HG02759 (cell line): Measurements from ENCODE around the gene CSGALNACT2.
"Not testable (repeated sequence)": the region's sequence is repeated elsewhere in the genome, so short reads cannot be mapped to it uniquely, and the experiment has no call there.

Source experiments
- ATAC-seq: cut with Tn5 transposase; IDR thresholded peaks from one replicate; pipeline ENCODE4 v1.9.1; 2021; ENCODE audit warnings: mild to moderate bottlenecking, moderate library complexity; ENCODE audit not compliant: unreplicated experiment

Gene CSGALNACT2

DNA sequence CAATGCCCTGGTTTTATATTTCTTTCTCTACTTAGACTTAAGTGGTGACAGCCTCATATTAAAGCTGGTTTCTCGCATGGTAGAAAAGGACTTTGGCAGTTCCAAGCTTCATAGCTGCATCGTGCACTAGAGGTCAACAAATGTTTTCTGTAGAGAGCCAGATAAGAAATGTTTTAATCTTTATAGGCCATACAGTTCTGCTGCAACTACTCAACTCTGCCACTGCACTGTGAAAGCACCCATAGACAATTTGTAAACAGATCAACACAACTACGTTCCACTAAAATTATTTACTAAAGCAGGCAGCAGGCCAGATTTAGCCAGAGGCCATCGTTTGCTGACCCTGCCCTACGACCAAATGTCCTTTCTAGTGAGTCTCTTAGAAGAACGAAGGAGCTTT is 36.7 kb downstream of the CSGALNACT2 start:
- no peak for ATAC-seq

DNA sequence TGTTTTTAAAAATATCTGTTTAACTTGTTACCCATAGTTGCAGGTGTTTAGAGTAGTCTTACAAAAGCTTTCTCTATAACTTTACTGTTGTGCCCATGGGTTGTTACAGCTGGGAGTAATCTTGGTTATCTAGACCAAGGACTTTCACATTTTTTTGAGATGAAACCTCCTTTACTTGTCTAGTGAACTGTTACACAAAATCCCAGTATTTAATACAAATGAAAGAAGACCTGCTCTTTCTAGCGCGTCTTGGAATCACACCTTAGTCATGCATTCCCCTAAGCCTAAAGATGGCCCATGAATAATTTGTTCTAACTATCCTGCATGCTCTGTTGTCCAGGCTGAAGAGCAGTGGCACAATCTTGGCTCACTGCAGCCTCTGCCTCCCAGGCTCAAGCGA is 38.0 kb downstream of the CSGALNACT2 start:
- ATAC-seq: no peak

DNA sequence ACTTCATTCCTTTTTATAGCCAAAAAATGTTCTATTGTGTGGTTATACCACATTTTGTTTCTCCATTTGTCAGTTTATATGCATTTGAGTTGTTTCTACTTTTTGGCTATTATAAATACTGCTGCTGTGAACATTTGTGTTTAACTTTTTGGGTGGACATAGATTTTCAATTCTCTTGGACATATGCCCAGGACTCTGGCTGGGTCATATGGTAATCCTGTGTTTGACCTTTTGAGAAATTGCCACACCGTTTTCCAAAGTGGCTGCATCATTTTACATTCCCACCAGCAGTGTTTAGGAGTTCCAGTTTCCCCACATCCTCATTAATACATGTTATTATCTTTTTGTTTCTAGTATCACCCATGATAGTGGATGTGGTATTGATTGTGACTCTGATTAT is 39.4 kb downstream of the CSGALNACT2 start:
- ATAC-seq: no peak

DNA sequence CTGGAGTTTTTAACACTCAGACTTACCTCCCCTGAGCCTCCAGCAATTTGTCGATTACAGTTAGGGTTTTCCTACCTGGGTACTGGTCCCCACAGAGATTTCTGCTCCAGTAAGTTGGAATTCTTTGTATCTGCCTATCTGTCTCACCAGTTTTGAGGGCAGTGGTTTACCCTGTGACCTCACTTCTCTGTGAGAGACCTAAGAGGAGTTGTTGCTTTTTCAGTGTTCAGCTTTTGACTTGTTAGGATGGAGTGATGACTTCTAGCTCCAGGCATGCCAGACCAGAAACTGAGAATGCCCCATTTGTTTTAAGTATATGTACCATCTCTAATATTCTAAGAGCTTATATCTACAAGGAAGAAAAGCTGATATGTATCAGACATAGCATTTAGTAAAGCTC is 42.9 kb downstream of the CSGALNACT2 start:
- ATAC-seq: no peak

DNA sequence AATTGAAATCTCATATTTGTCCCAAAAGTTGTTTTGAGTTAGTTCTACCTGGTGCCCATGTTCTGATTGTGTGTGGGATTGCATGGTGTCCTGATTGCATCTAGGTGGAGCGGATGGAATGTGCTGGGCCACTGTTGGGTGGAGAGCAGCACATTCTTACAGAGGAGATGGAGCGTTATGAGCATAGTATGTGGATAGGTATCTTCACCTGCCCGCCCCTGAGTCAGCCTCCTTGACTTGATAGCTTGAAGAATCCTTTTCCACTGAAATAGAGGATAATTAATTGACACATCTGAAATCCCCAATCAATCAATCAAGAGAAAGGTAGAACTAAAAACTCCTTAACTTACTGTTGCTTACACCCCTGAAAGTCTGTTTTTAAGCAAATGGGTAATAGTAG is 45.5 kb downstream of the CSGALNACT2 start:
- not testable (repeated sequence) for ATAC-seq

DNA sequence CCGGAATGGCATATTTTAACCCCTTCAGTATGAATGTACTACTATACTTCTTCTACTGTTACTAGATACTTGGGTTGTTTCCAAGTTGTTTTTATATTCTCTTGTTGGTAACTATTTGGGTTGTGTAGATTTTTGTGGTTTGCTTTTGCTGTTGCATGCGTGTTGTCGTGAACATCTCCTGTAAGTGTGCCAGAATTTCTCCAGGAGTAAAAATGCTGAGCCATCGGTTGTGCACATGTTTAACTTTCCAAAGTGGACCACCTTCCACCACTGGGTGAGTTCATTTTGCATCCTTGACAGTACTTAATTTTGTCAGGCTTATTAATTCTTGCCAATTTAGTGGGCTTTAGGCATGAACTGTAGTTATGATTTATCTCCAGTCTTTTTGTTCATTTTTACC is 47.9 kb downstream of the CSGALNACT2 start:
- no peak for ATAC-seq

DNA sequence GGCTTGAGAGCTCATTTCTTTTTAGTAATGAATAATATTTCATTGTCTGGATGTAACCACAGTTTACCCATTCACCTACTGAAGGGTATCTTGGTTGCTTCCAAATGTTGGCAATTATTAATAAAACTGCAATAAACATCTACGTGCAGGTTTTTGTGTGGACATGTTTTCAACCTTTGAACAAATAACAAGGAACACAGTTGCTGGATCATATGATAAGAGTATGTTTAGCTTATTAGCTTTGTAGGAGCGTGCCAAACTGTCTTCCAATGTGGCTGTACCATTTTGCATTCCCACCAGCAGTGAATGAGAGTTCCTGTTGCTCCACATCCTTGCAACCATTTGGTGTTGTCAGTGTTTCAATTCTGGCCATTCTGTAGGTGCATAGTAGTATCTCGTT is 49.0 kb downstream of the CSGALNACT2 start:
- no peak for ATAC-seq

DNA sequence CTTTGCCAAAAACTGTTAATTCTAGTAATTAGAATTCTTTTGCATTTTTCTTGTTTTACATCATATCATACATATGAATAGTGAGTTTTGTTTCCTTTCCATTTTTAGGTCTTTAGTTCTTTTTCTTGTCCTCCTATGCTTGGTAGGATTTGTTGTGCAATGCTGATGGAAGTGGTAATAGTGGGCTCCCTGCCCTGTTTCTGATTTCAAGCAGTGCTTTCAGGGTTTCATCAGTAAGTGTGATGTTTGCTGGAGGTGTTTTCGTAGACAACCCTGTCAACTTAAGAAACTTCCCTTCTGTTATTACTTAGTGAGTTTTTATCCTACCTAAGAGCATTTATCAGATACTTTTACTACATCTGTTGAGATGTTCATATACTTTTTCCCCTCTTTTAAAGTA is 50.5 kb downstream of the CSGALNACT2 start:
- ATAC-seq: no peak

DNA sequence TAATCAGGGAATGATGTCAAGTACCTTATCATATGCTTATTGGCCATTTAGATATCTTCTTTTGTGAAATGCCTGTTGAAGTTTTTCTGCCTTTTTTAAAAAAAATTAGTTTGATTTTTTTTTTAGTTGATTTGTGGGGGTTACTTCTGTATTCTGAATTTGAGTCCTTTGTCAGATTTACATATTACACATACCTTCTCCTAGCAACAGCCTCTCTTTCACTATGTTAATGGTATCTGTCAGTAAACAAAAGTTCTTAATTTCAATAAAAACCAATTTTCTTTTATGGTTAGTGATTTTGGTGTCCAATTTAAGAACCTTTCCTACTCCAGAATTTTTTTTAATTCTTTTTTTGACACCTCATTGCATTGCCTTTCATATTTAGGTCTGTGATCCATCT is 52.0 kb downstream of the CSGALNACT2 start:
- ATAC-seq: no peak

DNA sequence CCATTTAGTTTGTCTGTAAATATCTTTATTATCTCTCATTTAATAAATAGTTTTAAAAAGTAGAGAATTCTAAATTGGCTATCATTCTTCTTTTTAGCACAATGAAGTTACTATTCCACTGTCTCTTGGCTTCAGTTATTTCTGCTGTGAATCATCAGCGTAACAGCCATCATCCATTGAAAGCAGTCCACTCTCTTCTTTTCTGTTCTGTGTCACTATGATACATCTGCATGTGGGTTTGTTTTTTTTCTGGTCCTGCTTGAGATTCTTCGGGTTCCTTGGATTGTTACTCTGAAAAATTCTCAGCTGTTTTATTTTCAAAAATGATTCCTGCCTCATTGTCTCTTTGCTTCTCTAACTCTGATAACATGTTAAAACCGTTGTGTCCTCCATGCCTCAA is 52.5 kb downstream of the CSGALNACT2 start:
- ATAC-seq: no peak

DNA sequence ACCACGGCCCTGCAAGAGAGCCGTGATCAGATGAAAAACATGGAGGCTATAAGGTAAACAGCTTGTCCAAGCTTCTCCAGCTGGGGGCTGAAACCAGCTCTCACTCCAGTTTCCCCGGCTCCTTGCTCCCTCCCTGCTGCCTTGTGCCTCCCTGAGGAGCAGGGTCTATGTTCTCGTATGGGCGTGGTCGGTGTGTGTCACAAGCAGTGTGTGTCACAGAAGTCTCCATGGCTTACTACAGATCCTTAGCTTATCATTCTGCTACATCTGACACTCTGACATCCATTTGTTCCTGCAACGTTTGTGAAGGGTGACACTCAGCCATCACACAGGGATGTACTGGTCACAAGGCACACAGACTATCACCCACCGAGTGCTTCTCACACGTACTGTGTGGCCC is 54.6 kb downstream of the CSGALNACT2 start:
- no peak for ATAC-seq

DNA sequence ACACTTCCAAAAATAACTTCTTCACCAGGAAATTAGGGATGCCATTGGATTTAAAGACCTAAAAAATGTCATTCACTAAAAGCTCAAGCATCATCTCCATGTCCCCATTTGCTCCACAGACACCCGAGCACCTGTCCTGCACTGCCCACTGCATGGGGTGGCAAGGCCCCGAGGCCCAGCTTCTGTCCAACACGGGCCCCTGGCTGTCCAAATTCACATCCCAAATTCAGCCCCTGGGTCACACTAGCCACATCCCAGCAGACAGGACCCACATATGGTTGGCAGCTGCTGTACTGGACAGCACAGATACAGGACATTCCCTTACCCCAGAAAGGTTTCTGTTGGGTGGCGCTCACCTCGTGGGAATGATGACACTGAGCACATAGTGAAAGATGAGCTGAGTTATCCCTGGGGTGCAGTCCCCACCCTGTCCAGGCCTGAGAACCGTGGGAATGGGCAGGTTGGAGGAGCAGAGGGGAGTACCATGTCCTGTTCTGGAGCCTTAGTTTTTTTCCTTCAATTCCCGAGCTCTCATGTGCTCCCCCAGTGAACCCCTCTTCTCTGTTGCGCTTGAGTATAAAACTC is 55.3 kb downstream of the CSGALNACT2 start:
- ATAC-seq: no peak

DNA sequence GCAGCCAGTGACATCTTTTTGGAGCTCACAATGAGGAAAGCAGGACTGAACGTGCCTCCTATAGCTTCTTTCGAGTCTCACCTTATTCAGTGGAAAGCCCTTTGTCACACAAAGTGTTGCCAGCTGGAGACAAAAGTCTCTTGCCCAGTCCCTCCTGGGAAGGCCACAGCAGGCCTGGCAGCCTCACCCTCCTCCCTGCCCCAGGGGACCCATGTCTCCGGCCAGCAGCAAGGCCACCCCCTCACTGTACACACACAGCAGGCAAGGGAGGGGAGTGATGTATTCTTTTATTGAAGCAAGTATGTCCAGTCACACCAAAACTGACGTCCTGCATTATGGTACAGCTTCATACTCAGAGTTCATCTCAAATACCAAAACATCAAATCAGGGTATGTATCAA is 56.0 kb downstream of the CSGALNACT2 start:
- ATAC-seq: no peak

DNA sequence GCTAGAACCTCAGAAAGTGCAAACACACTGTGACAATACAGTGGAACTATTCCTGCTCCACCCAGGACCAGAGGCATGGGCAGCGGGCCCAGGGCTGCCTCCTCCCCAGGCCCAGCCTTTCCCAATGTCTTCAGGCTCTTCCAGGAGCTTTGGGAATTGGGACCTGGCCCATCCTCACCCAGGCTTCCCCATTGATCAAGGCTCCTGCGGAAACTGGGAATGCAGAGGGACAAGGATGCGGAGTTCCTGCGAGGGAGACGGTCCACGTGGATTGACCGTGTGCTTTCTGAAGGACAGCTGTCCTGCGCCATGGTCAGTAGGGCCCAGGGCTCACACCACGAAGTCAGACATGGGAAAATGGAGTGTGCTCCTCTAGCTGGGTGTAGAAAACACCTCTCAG is 56.6 kb downstream of the CSGALNACT2 start:
- ATAC-seq: no peak

DNA sequence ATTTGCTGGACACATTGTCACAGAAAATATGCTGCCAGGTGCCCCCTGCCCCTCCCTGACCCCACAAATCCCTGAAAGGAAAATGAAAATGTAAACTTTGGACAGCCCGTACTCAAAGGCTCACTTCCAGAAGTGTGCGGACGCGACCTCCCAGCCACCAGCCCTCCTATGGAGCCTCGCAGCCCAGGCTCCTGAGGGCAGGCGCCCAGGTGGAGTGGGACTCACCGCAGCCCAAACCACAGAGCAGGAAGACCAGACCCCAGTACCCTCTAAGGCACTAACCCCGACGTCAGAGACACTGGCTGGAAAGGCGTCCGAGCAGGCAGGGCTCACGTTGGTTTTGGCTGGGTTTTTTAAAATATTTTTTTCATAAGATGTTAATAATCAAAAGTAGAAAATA is 57.3 kb downstream of the CSGALNACT2 start:
- ATAC-seq: no peak

DNA sequence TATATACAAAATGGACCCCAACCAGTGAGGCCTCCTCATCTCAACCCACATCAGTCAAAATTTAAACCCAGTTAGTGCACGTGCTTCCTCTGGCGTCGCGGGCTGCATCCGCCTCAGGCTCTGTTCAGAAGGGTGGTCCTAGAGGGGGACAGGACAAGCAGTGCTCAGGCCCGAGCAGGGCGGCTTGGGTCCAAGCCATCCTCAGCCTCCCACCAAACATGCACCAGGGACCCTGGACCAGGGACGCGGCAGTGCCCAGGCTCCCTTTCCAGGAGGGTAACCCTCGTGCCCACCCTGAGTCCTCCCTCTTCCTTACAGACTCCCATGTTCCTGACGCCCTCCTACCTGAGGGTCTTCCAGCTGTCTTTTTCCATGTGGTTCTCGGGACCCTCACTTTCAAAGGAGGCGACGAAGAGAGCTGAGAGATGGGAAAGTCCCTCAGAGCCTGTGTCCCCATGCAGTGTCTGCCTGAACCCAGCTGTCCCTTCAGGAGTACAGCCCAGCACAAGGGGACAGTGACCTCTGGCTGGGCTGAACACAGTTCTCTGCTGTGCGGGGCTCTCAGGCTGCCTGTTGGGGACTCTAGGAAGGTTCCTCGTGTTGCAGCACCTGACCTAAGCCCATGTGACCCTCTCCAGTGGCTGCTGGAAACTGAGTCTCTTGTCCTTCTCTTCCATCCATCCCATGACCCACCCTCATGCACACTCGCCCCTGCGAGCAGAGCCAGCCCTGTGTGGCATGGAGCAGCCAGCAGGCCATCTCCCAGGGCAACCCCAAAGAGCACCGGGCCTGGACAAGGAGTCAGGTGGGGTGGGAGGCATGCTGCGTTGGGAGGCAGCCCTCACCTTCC is 58.1 kb downstream of the CSGALNACT2 start:
- no peak for ATAC-seq

DNA sequence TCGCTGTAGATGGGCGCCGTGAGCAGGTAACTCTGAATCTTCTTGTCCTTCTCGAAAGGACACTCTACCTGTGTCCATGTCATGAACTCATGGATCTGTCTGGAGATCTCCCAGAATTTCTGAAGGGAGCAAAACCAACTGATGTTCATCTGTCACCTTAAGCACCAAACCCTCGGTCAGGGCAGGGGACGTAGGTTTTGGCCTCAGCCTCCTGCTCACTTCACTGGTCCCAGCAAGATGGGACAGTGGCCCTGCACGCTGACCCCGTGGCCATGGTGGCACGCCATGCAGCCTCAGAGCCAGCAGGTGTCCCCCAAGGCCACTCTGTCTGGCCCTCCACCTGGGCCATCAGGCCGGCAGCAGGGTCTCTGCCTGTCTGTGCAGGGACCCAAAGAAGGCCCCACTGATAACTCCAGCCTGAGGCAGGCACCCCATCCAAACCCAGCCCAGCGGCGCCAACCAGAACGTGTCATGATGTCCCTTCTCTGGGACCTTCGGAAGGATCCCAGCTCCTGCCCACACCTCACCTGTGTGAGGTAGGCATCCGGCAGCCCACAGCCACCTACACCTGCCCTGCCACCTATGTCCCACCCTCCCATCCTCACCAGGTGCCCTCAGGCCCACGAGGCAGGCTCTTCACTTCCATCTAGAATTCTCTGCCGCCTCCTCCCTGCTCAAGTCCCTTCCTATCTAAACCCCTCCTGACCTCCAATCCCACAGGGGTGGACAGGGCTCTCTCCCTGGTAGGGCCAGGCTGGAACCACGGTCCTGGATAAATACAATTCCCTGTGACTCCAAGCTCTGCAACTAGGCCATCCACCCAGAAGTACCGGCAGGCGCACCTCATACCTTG is 59.0 kb downstream of the CSGALNACT2 start:
- ATAC-seq: no peak

DNA sequence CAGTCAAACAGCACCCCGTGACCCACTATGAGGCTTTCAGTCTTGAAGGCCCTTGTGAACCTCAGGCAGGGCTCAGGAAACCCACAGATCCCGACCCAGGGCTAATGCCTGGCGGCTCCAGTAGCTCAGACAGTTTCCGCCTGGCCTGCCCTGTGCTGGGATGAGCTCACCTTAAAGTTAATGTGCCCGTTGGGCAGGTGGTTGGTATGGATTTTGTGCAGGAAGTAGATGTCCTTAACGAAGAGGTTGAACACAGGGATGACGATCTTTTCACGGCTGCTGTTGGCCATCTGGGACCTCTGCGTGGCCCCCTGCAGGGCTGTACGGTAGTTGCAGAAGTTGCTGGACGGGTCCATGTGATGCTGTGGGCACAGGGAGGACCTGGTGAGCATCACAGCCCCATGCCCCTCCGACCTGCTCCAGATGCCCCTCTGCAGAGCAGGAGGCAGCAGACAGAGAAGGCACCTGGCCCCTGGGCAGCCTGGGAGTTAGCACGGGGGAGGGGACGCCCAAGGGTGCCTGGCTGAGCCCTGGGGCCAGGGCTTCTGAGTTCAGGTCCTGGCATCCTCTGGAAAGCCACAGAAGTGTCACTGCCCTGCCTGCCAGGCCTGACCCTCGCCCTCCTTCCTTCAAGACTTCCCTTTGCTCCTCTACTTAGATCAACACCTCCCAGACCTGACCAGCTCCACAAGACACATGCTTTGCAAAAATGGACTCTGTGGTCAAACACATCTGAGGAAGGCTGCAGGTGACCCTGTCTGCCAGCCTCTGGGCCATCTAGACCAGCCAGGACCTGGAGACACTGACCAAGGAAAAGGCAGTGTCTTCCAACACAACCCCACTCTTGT is 59.8 kb downstream of the CSGALNACT2 start:
- no peak for ATAC-seq

DNA sequence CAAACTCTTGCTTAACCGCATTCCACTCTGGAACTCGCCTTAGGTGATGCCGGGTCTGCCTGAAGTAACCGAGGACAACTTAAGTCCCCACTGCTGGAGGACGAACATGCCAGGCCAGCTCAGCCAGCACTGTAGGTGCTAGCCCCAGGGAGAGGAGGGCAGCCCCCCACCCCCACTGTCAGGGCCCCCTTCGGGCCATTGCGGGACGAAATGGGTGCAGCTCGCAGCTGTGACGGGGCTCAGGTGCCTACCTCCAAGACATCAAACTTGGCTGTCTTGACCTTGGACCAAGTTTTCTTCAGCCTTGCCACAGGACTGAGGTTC is 60.4 kb downstream of the CSGALNACT2 start:
- no peak for ATAC-seq

DNA sequence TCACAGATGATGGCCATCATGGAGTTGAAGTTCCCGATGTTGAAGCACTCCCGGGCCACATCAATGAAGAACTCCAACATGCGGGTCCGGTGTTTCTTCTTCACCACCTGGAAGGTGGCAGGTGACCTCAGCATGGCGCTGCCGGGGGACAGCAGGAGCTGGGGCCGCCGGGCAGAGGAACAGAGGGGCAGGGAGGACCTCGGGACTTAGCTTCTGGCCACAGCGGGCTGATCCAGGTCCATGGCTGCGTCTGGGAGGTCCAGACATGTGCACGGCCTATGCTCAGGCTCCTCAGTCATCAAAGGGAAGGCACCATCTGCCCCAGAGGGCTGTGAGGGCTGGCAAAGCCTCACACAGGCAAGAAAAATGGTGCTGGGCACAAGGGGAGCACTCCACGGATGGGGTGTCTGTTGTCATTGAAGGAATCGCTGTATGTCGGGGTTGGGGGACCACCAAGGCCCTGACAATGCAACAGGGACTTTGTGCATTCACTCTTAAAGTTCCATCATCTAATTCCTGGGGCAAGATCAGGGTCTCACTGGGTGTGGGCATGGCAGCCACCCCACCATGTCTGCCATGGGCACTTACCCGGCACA is 60.9 kb downstream of the CSGALNACT2 start:
- no peak for ATAC-seq
